ENCODE data around the gene UBR3.
"Not testable (repeated sequence)": the region's sequence is repeated elsewhere in the genome, so short reads cannot be mapped to it uniquely, and the experiment has no call there.

Gene UBR3

GRCh38 chr2:170086751-170087412 is 259.6 kb downstream of the UBR3 start:
- H3K27ac ChIP-seq, result no peak overlapping the region
- DNase-seq (ENCODE audit: low read depth, low spot score), result no peak

- H3K27ac ChIP-seq, result no peak overlapping the region
- no peak for DNase-seq (ENCODE audit: low read depth, low spot score)
Measured at GRCh38 chr2:170087413-170087793, 260.1 kb downstream of the UBR3 start.

- DNase-seq (ENCODE audit: low read depth, low spot score), result peak; percentile 10
Measured at GRCh38 chr2:170088776-170089175, 261.5 kb downstream of the UBR3 start.

GRCh38 chr2:170090229-170090628 is 263.0 kb downstream of the UBR3 start:
- no peak for DNase-seq (ENCODE audit: low read depth, low spot score)
- no peak overlapping the region for H3K27ac ChIP-seq

More at GRCh38 chr2:170088776-170089175, 261.5 kb downstream of the UBR3 start:
- no peak overlapping the region for H3K27ac ChIP-seq

GRCh38 chr2:170091436-170091835 is 264.2 kb downstream of the UBR3 start:
- H3K27ac ChIP-seq, result no peak overlapping the region

GRCh38 chr2:170092436-170093060 is 265.3 kb downstream of the UBR3 start:
- H3K27ac ChIP-seq, result peak overlapping the region; percentile 23
- peak; percentile 20 for DNase-seq (ENCODE audit: low read depth, low spot score)

More at GRCh38 chr2:170091436-170091835, 264.2 kb downstream of the UBR3 start:
- DNase-seq (ENCODE audit: low read depth, low spot score), result no peak

GRCh38 chr2:170095380-170095779 is 268.1 kb downstream of the UBR3 start:
- H3K27ac ChIP-seq, result no peak overlapping the region
- DNase-seq (ENCODE audit: low read depth, low spot score), result no peak

GRCh38 chr2:170098626-170099312 is 271.5 kb downstream of the UBR3 start:
- no peak for DNase-seq (ENCODE audit: low read depth, low spot score)
- no peak overlapping the region for H3K27ac ChIP-seq

- DNase-seq (ENCODE audit: low read depth, low spot score), result no peak
- no peak overlapping the region for H3K27ac ChIP-seq
Measured at GRCh38 chr2:170101789-170102188, 274.5 kb downstream of the UBR3 start.

GRCh38 chr2:170106102-170106840 is 279.0 kb downstream of the UBR3 start:
- no peak for DNase-seq (ENCODE audit: low read depth, low spot score)
- H3K27ac ChIP-seq, result no peak overlapping the region

GRCh38 chr2:170113168-170113894 is 286.1 kb downstream of the UBR3 start:
- no peak overlapping the region for H3K27ac ChIP-seq
- no peak for DNase-seq (ENCODE audit: low read depth, low spot score)

- DNase-seq (ENCODE audit: low read depth, low spot score), result no peak
- no peak overlapping the region for H3K27ac ChIP-seq
Measured at GRCh38 chr2:170115501-170116229, 288.4 kb downstream of the UBR3 start.

GRCh38 chr2:170118641-170119040 is 291.4 kb downstream of the UBR3 start:
- DNase-seq (ENCODE audit: low read depth, low spot score), result no peak
- H3K27ac ChIP-seq, result no peak overlapping the region

- H3K27ac ChIP-seq; DNase-seq (ENCODE audit: low read depth, low spot score): not testable (repeated sequence)
Measured at GRCh38 chr2:170119326-170119725, 292.1 kb downstream of the UBR3 start.

- DNase-seq (ENCODE audit: low read depth, low spot score), result no peak
- H3K27ac ChIP-seq, result no peak overlapping the region
Measured at GRCh38 chr2:170121689-170122088, 294.4 kb downstream of the UBR3 start.

GRCh38 chr2:170122883-170123547 is 295.8 kb downstream of the UBR3 start:
- peak; percentile 86 for DNase-seq (ENCODE audit: low read depth, low spot score)
- peak overlapping the region; percentile 69 for H3K27ac ChIP-seq

GRCh38 chr2:170123593-170123992 is 296.3 kb downstream of the UBR3 start:
- DNase-seq (ENCODE audit: low read depth, low spot score), result no peak
- peak overlapping the region; percentile 69 for H3K27ac ChIP-seq

GRCh38 chr2:170126138-170126728 is 299.0 kb downstream of the UBR3 start:
- DNase-seq (ENCODE audit: low read depth, low spot score); H3K27ac ChIP-seq: not testable (repeated sequence)

All from epithelial cell of prostate (primary cell).